Stimulated activated naive CD4-positive, alpha-beta T cell (primary cell): ENCODE measurements around the gene IL11.
"Not testable (repeated sequence)": the region's sequence is repeated elsewhere in the genome, so short reads cannot be mapped to it uniquely, and the experiment has no call there.

ENCODE experiments used
- DNase-seq, 6 experiments: peaks; one replicate each; lab custom pipeline; 2025; lab: John Stamatoyannopoulos, UW

Gene IL11

DNA sequence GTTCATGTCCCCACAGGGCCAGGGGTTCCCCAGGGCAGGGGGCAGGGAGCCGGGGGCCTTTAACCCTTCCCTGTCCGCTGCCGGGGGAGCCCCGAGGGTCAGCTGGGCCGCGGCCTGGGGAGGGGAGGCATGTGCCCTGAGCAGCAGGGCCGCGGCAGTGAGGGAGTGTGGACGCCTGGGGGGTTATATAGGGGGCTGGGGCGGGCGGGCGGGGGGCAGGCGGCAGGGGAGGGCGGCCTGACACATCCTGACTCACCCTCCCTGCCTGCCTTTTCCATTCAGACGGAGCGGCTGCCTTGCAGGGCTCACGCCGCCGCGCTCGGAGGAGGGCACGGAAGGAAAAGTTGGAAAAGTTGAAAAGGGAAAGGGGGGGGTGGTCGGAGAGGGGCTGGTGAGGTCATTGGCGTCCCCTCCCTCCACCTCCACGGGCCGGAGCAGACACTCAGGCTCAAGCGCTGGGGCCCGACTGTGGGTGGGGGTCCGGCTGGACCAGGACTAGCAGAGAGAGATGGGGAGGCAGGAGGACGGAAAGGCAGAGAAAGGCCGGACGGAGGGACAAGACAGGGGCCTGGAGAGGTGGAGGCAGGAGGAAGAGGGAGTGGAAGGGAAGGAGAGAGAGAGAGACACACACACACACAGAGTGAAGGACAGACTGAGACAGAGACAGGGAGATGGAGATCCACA, at the start of gene IL11:
Gene IL11, minus strand, starts transcription at position 159 of the 684 bp plus-strand sequence. Its CDS starts 153 bp downstream, at position 6.
- DNase-seq, result no peak

DNA sequence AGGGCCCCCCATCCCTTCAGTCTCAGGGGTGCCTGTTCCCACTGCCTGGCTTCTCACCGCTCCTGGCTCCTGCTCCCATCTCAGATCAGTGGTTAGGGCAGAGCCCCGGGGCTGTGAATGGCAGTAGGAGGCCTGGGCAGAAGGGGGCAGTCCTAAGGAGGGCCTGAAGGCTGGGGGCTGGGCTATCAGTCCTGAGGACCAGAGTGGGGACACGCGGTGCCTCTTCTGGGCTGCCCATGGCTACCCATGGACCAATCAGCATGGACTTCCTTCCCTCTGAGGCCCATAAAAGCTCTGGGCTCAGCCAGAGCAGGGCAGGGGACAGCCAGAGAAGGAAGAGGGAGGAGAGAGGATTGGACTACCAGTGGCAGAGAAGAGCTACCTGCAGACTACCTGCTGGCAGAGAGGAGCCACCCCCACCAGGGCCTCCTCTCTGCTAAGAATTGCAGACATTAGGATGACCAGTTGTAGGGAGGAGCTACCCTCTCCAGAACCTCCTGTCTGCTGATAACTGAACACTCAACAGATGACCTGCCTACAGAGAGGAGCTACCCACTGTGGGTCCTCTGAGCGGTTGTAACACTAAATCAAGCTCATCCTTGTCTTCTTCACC, 49.5 kb upstream of the IL11 start:
- no peak for DNase-seq

DNA sequence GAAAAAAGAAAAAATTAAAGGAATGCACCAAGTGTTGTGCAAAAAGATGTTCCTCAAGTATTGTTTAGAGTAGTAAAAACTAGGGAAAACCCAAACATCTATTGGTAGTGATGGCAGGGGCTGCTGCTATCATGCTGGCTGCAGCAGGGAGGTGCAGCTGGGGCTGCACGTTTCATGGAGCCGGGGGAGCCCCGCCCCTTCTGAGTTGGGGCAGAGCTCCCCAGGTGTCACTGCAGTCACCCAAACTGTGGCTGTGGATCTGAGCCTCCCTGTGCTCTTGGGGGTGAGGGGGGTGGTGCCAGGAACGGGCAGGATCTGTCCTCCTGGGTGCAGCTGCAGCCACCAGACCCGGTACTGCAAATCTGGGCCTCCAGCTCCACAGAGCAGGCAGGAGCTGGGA, 48.8 kb upstream of the IL11 start:
- no peak for DNase-seq

DNA sequence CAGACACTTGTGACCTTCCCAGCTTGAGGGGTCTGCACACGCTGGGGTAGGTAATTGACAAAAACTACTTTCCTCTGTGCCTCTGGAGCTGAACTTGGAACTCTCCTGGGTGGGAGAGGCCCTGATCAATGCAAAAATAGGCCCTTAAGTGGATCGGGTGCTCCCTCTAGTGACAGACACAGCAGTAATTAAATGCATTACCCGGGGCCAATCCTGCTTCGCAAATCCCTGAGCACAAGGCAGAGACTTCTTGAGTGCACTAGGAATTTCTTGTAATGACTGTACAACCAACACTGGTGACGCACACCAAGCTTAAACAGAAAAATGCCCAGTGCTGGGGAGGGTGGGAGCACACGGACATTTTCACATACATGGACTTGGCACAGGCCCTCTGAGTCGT, 47.9 kb upstream of the IL11 start:
- peak; percentile 26 to 64 (median 44) for DNase-seq

DNA sequence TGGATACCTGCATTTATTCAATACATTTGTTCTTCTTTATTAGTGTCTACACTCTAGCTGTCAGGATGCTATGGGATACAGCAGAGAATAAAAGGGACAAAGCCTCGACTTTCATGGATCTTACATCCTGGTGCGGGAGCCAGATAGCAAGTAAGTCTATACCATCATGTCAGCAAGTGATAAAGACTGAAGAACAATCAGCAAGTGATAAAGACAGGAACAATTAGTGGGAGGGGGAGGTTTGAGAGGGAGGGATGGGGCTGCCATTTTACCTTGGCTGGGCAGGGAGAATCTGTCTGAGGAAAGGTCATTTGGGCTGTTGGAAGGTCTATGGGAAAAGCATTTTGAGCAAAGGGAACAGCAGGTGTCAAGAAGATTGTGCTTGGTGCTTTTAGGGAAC, 39.9 kb upstream of the IL11 start:
- DNase-seq, result no peak

DNA sequence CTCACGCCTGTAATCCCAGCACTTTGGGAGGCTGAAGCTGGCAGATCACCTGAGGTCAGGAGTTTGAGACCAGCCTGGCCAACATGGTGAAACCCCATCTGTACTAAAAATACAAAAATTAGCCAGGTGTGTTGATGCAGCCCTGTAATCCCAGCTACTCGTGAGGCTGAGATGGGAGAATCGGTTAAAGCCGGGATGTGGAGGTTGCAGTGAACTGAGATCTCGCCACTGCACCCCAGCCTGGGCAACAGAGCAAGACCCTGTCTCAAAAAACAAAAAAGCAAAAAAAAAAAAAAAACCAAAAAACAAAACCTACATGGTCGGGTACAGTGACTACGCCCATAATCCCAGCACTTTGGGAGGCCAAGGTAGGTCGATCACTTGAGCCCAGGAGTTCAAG, 38.9 kb upstream of the IL11 start:
- not testable (repeated sequence) for DNase-seq

DNA sequence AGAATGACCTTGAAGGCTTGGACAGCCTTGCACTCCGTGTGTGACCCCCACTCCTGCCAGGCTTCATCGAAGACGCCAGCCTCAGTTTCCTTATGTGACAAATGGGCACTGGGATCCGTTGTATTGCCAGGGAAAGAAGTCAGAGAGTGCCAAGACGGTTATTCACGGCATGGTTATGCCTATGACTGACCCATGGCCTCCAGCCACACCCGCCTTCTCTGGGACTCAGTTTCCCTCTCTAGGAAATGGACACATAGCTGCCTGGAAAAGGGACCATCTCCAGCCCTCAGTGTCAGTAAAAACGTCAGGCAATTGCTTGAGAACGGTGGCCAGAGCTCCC, 38.2 kb upstream of the IL11 start:
- no peak for DNase-seq

DNA sequence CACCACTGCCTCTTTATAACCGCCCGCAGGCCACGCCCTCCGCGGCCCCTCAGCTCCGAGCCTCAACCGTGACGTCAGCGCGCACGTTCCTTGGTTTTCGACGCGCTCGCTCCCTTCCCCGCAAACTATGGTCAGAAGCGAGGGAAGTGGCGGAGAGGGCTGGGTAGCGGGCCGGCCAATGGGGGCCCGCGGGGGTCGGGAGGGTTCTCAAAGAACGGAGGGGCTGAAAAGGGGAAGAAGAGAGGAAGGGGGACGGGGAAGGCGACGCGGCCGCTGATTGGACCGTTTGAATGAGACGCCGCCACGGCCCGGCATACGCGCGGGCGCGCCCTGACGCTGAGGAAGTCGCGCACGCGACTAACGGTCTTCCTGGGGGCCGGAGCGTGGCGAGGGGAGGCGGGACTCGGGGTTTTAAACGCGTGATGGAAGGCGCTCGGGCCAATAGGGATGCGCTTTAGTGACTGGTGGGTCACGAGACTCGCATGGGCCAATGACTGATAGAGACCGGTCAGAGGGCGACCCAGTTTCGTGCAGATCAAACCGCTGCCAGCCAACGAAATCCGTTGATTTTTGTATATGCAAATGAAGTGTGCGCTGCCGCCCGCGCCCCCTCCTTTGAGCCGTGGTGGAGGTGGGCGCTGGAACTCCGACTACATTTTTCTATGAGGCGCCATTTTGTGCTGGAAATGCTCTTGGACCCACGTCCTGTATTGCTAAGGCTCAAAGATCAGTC, 37.7 kb upstream of the IL11 start:
- peak; percentile 95 to 98 (median 97) for DNase-seq

DNA sequence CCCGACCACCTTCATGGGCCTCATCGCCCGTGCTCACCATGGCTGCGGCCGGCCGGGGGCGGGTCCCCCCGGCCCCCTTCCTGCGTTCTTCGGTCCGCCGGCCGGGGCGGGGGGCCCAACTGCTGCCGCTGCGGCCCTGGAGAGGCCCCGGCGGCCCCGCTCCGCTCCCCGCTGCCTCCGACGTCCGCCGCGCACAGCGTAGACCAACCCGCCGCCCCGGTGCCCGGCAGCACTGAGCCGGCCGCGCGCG, 37.2 kb upstream of the IL11 start, which contains the start of gene UBE2S:
Gene UBE2S, minus strand, starts transcription at position 239 of the 250 bp plus-strand sequence. Its CDS starts 199 bp downstream, at position 40.
- not testable (repeated sequence) for DNase-seq

DNA sequence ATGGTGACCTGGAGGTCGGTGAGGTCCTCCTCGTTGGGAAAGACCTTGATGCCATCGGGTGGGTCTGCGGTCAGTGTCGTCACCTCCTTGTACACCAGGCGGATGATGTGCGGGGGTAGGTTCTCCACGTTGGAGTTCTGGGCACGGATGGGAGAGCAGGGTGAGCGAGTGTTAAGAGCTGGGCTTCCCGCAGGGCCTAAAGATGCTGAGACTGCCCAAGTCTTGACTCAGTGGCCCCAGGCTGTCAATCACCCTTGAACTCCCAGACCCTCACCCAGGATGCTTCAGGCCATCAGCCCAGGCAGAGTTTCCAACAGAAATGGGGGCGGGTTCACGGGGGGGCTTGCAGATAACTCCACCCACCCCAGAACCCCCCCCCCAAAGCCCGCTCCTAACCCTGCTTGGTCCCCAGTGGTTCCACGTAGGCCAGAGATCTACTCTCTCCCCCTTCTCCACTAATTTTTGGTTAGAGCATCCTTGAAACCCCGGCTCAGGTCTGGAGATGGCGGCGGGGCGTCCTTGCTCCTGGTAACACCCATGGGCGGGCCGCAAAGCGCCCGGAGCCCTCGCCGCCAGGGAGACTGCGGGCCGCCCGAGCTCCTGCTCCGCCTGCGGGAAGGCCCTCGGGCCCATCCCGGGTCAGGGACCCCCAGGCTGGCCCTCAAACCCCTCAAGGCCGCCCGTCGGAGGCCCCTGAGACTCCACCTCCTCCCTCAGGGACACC, 36.7 kb upstream of the IL11 start:
- DNase-seq, result peak in 2 of 6 experiments; percentile 47 to 61

DNA sequence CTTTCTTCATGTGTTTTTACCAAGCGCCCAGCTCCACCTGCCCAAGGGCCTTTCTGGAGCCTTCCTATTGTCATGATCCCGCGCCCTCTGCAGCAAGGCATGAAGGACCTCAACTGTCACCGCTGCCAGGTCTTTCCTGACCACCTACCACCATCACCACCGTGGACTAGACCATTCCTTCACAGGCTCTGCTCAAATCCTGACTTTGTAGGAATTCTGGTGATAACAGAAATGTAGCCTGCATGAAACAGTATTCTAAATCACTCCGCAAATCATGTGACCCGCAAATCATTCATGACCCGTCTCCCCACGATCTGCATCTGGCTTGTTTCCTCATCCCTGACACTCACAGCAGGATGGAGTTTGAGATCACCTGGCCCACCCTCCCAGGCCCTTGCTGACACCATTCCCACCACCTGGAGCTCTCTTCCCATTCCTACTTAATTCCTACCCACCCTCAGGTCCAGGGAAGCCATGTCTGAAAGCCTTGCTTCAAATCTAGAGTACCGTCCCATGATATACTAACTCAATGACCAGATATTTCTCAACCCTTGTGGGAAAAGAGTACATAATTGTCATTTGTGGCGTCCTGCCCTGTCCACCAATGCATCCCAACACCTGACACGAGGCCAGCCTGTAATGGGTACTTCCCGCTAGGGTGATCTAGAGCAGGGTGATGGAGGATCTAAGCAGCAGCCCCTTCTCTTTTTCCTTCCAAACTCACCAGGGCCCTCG, 36.0 kb upstream of the IL11 start:
- no peak for DNase-seq

DNA sequence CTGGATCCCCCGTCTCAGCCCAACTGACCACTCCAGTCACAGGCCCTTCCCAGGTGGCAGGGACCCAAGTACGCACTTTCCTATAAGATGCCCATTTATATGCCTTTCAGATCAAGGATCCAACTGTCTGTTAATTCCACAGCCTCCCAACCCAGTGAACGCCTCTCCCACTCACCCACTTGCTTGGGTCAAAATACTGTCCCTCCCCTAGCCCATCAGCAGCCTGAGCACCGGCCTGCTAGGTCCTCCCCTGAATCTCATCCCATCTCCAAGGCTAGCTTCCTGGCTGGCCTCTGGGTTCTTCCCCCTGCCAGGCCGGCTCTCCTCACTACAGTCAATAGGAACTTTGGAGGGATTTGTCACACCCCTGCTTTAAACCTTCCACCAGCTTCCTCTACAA, 35.4 kb upstream of the IL11 start:
- DNase-seq, result no peak

DNA sequence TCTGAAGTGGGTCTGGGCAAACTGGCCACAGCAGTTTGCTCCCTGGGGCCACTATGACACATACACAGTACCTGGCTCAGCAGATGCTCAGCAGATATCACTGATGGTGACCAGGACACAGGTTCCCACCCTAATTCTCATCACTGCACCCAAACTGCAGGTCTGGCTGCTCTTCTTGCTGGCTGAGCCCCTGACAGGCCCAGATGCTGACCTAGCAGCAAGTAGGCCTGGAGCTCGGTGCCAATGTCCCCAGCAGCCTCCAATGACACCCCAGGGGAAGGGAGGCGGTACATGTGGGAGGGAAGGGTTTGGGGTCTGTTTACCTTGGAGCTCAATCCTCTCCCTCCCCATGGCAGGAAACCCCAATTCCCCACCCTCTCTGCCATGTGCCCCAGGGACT, 32.2 kb upstream of the IL11 start:
- DNase-seq, result no peak

DNA sequence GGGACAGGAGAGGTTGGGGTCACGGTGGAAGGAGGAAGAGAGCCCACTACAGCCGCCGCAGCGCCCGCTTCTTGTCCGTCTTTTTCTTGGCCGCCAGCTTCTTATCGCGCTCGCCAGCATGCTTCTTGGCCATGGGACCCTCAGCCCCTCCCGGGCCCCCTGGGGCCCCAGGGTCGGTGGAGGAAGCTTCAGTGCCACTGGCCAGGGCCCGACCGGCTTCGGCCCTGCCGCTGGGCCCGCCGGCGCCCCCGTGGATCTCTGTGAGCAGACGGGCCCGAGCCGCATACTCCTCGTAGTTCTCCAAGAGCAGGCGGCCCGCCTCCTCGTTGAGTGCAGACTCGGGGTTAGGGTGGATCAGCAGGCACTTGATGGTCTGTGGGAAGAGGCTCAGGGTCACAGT, 31.1 kb upstream of the IL11 start:
- not testable (repeated sequence) for DNase-seq

DNA sequence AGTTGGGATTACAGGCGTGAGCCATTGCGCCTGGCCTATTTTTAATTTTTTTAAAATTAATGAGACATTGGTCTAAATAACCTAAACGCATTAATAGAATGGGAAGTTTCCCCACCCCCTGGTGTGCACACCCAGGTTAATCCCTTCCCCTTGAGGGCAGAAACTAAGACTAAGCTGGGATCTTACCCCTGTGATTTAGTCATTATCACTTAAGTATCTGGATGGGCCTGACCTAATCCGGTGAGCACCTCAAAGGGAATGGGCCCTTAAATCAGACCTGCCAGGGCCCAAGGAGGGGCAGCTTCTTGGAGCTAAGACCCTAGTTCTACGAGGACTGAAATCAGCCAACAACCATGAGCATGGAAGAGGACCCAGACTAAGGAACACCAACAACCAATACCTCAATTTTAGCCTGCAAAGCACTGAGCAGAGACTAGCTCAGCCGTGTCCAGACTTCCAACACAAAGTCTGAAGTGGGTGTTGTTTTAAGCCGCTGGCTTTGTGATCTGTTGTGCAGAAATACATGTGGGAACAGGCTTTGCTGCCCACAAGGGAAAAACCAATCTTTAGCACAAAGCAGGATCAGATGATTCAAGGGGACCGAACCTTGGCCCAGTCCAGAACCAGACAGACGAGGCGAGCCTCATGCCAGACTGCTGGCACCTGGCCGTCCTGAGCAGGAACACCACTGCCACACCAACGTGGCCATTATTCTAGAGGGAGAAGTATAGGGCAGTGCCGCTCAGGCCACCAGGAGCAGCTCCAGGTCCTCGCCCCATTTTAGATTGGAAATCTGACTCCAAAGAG, 30.2 kb upstream of the IL11 start:
- DNase-seq, result no peak

DNA sequence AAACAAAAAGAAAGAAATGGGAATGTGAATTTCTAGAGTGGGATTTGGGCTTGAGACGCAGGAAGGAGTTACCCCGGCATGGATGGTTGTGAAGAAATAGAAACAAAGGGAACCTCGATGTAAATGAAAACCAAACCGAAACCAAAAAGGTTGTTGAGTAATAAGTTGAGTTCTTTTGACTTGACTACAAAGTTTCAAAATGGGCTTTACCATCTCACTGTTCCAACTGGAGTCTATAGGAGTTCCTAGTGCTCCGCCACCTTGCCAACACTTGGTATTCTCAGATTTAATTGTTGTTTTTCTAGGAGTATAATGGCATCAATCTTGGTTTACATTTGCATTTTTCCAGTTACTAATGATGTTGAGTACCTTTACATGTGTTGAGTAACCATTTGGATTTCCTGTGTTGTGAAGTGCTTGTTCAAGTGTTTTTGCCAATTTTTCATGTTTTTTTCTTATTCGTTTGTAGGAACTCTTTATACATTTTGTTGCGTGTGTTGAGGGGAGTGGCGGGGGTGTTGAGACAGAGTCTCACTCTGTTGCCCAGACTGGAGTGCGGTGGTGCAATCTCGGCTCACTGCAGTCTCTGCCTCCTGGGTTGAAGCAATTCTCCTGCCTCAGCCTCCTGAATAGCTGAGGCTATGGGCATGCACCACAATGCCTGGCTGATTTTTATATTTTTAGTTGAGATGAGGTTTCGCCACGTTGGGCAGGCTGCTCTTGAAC, 28.1 kb upstream of the IL11 start:
- no peak for DNase-seq

DNA sequence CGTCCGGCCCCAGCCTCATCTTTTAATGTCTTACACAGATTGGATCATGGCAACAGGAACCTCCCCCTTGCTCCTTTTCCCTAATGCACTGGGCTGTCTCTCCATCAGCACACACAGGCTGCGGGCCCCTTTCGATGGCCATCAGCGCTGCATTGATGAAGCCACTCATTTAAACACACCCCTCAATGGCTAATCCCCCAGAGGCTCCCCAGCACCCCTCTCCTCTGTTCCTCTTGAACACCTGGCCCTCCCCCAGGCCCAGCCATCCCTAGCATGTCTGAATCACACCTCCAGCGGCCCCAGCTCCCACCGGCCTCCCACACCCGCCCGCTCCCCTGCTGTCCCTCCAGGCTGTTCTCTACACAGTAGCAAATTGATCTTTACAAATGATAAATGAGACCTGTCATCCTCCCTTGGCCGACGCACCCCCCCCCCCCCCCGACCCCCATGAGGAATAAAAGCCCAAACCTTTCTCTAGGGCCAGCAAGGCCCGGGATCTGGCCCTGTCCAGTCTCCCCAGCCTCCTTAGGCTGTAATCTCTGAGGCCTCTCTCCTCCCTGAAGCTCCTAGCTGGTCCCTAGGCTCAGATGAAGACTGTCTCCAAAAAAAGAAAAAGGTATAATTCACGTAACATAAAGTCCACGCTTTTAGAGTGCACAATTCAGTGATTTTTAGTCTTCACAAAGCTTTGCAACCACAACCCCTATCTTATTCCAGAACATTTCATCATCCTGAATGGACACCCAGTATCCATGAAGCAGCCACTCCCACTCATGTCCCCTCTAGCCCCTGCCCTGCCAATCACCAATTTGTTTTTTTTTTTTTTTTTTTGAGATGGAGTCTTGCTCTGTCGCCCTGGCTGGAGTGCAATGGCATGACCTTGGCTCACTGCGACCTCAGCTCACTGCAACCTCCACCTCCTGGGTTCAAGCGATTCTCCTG, 22.8 kb upstream of the IL11 start:
- DNase-seq, result no peak

DNA sequence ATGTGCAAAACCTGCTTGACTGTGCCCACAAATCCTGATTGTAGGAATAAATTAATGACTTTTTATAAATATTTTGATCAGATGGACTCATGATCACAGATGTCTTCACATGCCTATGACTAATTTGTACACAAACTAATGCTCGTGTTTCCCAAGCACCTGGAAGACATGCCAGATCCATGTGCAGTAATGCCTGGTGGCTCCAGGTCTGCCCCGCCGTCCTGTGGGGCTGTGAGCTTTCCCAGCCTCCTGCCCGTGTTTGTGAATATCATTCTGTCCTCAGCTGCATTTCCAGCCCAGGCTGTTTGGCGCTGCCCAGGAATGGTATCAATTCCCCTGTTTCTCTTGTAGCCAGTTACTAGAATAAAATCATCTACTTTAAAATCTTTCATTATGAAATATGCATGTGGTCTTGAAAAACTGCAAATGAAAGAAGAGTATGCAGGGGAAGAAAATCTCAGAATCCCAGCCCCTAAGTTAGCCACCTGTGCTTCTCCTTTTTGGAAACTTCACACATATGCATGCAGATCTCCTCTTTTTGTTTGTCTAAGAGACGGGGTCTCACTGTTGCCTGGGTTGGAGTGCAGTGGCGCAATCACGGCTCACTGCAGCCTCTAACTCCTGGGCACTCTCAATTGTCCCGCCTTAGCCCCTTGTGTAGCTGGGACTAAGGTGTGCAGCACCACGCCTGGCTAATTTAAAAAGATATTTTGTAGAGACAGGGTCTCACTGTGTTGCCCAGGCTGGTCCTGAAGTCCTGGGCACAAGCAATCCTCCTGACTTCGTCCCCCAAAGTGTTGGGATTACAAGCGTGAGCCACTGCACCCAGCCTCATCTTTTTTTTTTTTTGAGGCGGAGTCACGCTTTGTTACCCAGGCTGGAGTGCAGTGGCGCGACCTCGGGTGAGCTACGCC, 21.7 kb upstream of the IL11 start:
- DNase-seq, result no peak
